Inflammatory macrophage treated with lipopolysaccharide for 1 hour (primary cell): Measurements from ENCODE around the gene C11orf24.
"Not testable (repeated sequence)": the region's sequence is repeated elsewhere in the genome, so short reads cannot be mapped to it uniquely, and the experiment has no call there.

Experiments
- DNase-seq, 2 donors: peaks; one replicate each; pipeline ENCODE4 v3.0.0-alpha.2; 2020 to 2022

Gene C11orf24

DNA sequence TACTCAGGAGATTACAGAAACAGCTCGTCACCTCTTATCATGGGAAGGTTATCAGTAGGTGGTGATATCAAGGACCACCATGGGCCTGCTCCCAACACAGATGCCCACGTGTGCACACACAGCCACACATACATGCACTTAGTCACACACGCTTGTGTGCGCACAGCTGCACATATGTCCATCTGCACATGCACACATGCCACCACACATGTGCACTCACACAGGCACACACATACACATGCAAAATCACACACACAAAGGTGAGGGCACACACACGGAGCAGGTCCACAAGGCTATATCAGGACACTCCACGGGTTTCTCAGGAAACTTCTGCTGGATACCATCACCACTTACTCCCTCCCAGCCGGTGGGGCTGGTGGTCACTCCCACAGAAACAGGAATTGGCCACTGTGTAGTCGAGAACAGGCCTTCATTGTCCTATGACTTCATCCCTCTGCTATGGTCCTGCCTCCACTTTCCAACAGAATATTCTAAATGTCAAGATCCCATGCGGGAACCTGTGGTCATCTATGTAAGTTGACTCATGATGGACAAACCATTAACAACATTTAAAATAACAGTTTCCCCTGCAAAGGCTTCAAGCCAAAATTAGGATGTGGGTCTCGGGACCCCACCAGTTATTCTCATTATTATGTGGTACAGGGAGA lies 2.2 kb downstream of the C11orf24 start:
- no peak for DNase-seq

- no peak for DNase-seq
Observed at GRCh38 chr11:68267881-68268240, 3.9 kb downstream of the C11orf24 start.

DNA sequence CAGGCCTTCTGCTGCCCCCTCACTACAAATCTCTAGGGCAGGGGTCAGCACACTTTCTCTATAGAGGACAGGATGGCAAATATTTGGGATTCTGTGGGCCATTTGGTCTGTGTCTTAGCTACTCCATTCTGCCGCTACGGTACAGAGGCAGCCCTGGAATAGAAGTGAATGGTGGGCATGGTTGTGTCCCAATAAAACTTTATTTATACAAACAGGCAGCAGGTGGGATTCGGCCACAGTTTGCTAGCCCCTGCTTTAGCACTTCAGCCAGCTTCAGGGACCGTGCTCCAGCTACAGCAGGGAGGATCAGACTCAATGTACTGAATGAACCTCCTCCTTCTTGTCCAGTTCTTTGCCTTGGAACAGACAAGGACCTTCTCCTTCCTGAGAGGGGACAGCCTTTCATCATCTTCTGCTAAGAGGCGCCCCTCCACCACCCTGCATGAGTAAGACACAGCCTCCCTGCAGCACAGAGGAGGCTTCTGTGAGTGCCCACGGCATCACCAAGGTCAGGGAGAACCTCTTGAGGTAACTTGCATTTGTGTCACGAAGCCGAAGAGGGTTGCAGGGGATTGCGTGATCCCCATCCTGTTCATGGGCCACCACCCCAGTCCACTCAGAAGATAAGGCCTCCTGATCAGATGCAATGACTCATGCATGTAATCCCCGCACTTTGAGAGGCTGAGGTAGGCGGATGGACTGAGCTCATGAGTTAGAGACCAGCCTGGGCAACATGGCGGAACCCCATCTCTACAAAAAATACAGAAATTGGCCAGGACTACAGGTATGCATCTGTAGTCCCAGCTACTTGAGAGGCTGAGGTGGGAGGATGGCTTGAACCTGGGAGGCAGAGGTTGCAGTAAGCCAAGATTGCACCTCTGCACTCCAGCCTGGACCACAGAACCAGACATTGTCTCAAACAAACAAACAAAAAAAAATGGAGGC lies 4.6 kb downstream of the C11orf24 start:
- peak in 1 of 2 donors; percentile 44 for DNase-seq

DNA sequence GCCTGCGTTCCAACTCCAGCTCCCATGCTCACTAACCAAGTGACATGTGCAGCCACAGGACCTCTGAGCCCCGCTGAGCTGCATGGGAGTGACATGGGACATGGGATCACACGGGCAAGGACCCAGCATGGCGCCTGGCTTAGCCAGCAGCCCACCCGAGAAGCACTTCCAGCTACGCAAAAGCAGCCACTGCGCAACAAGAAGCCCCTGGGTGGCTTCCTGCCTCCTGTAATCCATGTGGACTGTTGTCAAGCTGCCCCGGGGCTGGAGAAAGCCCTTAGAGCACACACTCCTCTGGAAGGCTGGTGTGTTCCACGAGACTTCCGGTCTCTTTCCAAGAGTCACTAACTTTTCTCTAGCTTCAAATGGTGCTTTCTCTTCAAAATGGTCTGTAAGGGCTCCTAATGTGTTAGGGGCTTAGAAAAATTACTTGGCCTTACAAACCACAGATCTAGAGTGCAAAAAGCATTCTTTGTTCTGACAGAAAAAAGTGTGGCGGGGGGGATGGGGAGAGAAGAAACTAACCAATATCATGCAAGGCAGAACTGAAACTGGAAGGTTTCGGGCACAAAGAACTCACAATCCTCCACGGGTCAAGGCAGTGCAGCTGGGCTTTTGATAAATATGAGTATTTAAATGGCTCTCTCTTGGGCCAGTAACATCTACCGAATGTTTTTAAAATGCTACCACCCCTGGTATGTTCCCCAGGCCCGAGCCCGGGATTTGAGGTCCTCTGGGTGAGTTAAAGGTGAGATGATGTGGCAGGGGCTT lies 5.5 kb downstream of the C11orf24 start:
- DNase-seq = no peak

DNA sequence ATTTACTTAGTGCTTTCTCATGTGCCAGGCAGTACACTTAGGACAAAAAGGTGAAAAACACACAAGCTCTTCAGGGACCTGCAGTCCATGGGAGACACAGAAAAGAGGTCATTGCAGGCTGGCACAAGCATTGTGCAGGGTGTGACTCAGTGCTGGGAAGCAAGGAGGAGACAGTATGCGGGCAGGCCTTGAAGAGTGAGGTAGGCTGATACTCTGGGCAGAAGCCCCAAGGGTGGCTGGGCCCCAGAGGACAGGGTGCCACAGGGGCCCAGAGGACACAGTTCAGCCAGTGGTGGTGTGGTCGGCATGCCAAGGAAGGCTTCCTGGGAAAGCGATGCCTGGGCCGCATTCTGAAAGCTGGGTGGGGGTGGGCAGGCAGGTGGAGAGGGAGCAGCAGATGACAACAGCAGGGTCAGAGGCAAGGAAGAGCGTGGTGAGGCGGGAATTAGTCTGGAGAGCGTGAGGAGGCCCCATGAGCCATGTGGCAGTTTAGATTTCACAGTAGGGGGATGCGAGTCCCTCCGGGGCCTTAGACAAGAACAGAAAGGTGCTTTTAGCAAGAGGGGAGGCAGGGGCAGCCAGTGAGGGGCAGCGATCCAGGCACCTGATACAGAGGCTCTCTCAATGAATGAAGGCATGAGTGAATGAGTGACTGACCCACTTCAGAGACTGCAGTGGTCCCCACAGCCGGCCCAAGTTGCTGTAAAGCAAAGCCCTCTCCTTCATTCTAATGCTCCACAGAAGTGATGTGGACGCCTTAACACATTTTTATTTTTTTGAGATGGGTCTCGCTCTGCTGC lies 6.8 kb downstream of the C11orf24 start:
- no peak for DNase-seq

DNA sequence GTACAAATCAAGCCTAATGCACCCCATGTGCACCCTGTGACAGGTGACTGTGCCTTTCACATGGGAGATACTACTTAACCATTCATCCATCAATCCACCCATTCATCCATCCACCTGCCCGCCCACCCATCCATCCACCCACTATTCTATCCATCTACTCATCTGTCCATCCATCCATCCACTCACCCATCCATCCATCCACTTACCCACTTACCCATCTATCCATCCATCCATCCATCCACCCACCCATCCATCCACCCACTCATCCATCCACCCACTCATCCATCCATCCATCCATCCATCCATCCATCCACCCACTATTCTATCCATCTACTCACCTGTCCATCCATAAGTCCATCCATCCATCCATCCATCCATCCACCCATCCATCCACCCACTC lies 7.5 kb downstream of the C11orf24 start:
- no peak for DNase-seq

DNA sequence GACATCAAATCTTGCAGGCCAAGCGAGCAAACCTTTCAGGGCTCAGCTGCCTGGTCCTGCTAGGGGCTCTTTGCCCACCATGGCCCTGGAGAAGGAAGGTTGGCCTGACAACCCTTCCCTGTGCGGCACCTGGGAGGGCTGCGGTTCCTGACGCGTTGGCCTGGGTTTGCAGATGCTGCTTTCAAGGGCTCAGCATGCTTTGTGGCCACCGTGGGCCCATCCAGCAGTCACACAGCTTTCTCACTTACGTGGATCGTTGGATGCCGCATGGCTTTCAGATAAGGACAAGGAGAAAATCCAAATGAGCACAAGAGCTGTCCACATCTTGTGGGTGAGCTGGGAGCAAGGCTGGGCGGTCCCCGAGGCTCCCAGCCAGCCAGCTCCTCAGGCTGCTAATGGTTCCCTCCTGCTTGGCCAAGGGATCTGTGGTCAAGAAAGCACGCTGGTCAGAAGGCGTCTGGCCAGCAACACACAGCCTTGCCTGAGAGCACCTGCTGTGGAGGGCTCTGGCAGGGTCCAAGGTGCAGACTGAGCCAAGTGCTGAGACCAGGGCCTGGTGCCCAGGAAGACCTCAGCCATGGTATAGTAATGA lies 8.2 kb downstream of the C11orf24 start:
- no peak for DNase-seq

DNA sequence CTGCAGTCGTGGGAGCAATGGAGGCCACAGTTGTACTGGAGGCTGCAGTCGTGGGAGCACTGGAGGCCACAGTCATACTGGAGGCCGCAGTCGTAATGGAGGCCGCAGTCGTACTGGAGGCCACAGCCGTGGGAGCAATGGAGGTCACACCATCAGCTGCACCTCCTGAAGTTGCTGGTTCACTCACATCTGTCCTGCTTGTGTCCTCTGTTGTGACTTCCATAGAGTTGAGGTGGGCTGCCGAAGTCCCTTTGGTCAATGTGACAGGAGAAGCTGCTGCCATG lies 9.3 kb downstream of the C11orf24 start:
- no peak for DNase-seq

GRCh38 chr11:68261749-68262543 lies 9.8 kb downstream of the C11orf24 start:
- no peak for DNase-seq

GRCh38 chr11:68261006-68261405 lies 10.8 kb downstream of the C11orf24 start:
- DNase-seq = no peak

- no peak for DNase-seq
Observed at GRCh38 chr11:68260484-68260883, 11.3 kb downstream of the C11orf24 start.

- no peak for DNase-seq
Observed at GRCh38 chr11:68259122-68259959, 12.4 kb downstream of the C11orf24 start.

GRCh38 chr11:68258363-68258765 lies 13.4 kb downstream of the C11orf24 start:
- no peak for DNase-seq

- peak; percentile 70 to 98 for DNase-seq
Observed at GRCh38 chr11:68257477-68258362, 14.1 kb downstream of the C11orf24 start.

- no peak for DNase-seq
Observed at GRCh38 chr11:68256331-68256741, 15.4 kb downstream of the C11orf24 start.

GRCh38 chr11:68255526-68255925 lies 16.2 kb downstream of the C11orf24 start:
- no peak for DNase-seq

DNA sequence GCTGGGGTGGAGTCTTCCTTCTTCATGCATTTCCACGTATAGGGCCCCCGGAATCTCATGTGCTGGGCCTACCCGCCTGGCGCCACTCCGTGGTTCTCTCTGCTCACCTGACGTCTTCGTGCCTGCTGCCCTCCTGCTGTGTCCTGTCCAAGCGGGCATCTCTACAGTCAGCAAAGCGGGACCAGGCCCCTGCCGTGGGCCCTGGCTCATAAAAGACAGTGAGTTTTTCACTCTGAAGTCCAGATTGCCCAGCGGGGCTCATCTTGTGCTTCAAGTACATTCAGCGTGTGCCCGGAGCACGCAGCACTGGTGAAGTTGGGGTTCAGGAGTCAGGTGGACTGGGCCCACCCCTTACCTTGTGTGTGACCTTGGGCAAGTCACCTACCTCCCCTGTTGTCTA lies 17.4 kb downstream of the C11orf24 start:
- no peak for DNase-seq

GRCh38 chr11:68251765-68252164 lies 20.0 kb downstream of the C11orf24 start:
- peak; percentile 21 to 46 for DNase-seq

DNA sequence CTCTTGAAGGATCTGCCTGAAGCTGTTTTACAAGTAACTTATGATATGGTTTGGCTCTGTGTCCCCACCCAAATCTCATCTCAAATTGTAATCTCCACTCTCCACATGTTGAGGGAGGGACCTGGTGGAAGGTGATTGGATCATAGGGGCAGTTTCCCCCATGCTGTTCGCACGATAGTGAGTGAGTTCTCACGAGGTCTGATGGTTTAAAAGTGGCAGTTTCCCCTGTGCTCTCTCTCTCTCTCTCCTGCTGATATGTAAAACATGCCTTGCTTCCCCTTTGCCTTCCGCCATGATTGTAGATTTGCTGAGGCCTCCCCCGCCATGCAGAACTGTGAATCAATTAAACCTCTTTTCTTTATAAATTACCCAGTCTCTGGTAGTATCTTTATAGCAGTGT lies 26.9 kb downstream of the C11orf24 start:
- not testable (repeated sequence) for DNase-seq
